ENCODE measurements around the gene TLE3. TPM values are rescaled to one million over a fixed set of nuclear protein-coding genes. Genes with fewer than 3 reads are reported as not detected.

TLE3 gene
- polyA plus RNA-seq, 1 of the 3 experiments (the other 2 are of a cell fraction) = 14.7 TPM

- no peaks in the 10 kb centered on the region for H3K27me3 ChIP-seq (ENCODE audit: insufficient read depth)
- no peaks in the 10 kb centered on the region for H3K9me3 ChIP-seq
- H3K4me2 ChIP-seq = no peak overlapping the region
- POLR2A ChIA-PET = no interaction called here
- WGBS (ENCODE audit: low lambda C conversion rate) = 72% methylated on average over 4 of the region's 4 CpGs
- no peaks in the 10 kb centered on the region for H3K36me3 ChIP-seq (replicated peaks in 1 of 2; ENCODE audit: control insufficient read depth in 1 of 2, insufficient read depth in 2 of 2, low read length in 1 of 2)
- DNase-seq = no peak
- TF ChIP-seq MXI1 (IDR thresholded peaks at IDR 0.05; ENCODE audit: low read depth, low read length) (no peak), ELF1 (IDR thresholded peaks at IDR 0.05) (no peak), GABPA (IDR thresholded peaks at IDR 0.05; ENCODE audit: low read depth) (no peak), ZBTB33 (IDR thresholded peaks at IDR 0.05; ENCODE audit: borderline replicate concordance, low read depth) (no peak), EP300 (IDR thresholded peaks at IDR 0.05; ENCODE audit: borderline replicate concordance in 1 of 2, low read depth in 1 of 2, low read length in 1 of 2) (no peak), PBX3 (IDR thresholded peaks at IDR 0.05) (no peak), NRF1 (IDR thresholded peaks at IDR 0.05; ENCODE audit: low read depth, low read length) (no peak), SMC3 (IDR thresholded peaks at IDR 0.05; ENCODE audit: low read depth, low read length) (no peak), MAX (IDR thresholded peaks at IDR 0.05; ENCODE audit: low read depth) (no peak), POLR2AphosphoS5 (IDR thresholded peaks at IDR 0.05; ENCODE audit: low read depth, low read length) (no peak), JUND (IDR thresholded peaks at IDR 0.05) (no peak), FOSL2 (IDR thresholded peaks at IDR 0.05; ENCODE audit: borderline replicate concordance, low read depth) (no peak), TAF1 (IDR thresholded peaks at IDR 0.05; ENCODE audit: borderline replicate concordance, low read depth, low read length) (no peak), FOXM1 (IDR thresholded peaks at IDR 0.05; ENCODE audit: low read depth) (no peak), EZH2phosphoT487 (IDR thresholded peaks at IDR 0.05; ENCODE audit: borderline replicate concordance, low read depth) (no peak), CHD2 (IDR thresholded peaks at IDR 0.05; ENCODE audit: low read length, partially characterized antibody) (no peak)
- TF ChIP-seq, protein P1, sequence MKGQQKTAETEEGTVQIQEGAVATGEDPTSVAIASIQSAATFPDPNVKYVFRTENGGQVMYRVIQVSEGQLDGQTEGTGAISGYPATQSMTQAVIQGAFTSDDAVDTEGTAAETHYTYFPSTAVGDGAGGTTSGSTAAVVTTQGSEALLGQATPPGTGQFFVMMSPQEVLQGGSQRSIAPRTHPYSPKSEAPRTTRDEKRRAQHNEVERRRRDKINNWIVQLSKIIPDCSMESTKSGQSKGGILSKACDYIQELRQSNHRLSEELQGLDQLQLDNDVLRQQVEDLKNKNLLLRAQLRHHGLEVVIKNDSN (IDR thresholded peaks at IDR 0.05; ENCODE audit: borderline replicate concordance, low read depth) = no peak
- H3K9ac ChIP-seq = no peak overlapping the region
- H3K27ac ChIP-seq (ENCODE audit: low read depth in 2 of 2, low read length in 1 of 2) = no peak overlapping the region
- no peaks in the 10 kb centered on the region for H4K20me1 ChIP-seq (ENCODE audit: insufficient read depth)
- no peak overlapping the region for H2AFZ ChIP-seq (ENCODE audit: low read depth)
- H3K79me2 ChIP-seq (ENCODE audit: insufficient read depth) = no peaks in the 10 kb centered on the region
- peaks cover 0 to 9% of the 10 kb centered on the region in 2 experiments; a peak in 1 of 4 replicates for H3K4me1 ChIP-seq (ENCODE audit: control insufficient read depth in 1 of 2, insufficient read depth in 2 of 2, low read depth in 1 of 2, low read length in 1 of 2)
- no peaks in the 10 kb centered on the region for H3F3A ChIP-seq (replicated peaks; ENCODE audit: insufficient read depth)
- no peak overlapping the region for H3K4me3 ChIP-seq (ENCODE audit: low read depth in 2 of 2, low read length in 1 of 2)
- H3K9me2 ChIP-seq = no peaks in the 10 kb centered on the region
- CTCF ChIA-PET = interaction anchor here (2.0 kb wide), 1 partner anchor 356 kb away, joined by 5 read pairs; no protein-coding TSS in a partner anchor
These were observed 34.4 kb upstream of the TLE3 start for GRCh38 chr15:70132139-70132538.
